Stimulated activated CD4-positive, alpha-beta T cell treated with anti-CD3 and anti-CD28 coated beads, Interleukin-12 subunit alpha, Interleukin-12 subunit beta, amount 100 ng/mL, for 48 hours (primary cell): ENCODE data around the gene SCML1.
"Not testable (repeated sequence)": the region's sequence is repeated elsewhere in the genome, so short reads cannot be mapped to it uniquely, and the experiment has no call there.

ENCODE experiments used
- DNase-seq, 3 donors: peaks; one replicate each; pipeline ENCODE4 v3.0.0-alpha.2; 2020; ENCODE audit warnings: low read depth in 2 of 3, low spot score in 1 of 3

SCML1 gene

DNA sequence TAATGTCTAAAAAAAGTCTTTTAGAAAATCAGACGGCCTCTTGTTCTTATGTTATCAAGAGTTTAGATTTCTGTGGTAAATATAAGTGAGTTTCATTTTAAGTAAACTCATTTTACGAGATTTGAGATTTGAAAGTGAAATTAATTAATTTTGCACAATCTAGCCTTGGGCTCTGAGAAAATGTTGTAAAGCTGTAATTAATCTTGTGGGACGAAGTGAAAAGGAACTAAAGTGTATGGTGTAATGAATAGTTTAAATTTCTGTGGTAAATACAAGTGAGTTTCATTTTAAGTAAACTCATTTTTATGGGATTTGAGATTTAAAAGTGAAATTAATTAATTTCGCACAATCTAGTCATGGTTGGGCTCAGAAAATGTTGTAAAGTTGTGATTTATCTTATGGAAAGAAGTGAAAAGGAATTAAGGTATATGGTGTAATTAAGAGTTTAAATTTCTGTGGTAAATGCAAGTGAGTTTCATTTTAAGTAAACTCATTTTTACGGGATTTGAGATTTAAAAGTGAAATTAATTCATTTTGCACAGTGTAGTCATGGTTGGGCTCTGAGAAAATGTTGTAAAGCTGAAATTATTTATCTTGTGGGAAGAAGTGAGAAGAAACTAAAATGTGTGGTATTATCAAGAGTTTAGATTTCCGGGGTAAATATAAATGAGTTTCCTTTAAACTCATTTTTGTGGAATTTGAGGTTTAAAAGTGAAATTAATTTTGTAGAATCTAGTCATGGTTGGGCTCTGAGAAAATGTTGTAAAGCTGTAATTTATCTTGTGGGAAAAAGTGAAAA lies 1.6 kb downstream of the SCML1 start:
- no peak for DNase-seq

- no peak for DNase-seq
These were observed 3.1 kb downstream of the SCML1 start for GRCh38 chrX:17740137-17741122.

DNA sequence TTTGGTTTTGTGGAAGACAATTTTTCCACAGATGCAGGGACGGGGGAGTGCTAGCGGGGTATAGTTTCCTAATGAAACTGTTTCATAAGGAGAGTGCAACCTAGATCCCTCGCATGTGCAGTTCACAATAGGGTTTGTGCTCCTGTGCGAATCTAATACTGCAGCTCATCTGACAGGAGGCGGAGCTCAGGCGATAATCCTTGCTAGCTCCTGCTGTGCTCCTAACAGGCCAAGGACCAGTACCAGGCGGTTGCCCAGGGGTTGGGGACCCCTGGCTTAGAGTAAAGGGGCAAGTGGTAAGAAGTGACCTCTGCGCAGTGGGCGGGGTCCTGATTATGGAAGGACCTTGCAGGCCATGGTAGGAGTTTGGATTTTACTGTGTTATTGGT lies 3.8 kb downstream of the SCML1 start:
- DNase-seq = no peak

GRCh38 chrX:17743913-17744312 lies 6.6 kb downstream of the SCML1 start:
- DNase-seq = no peak

GRCh38 chrX:17744896-17745523 lies 7.7 kb downstream of the SCML1 start:
- no peak for DNase-seq

DNA sequence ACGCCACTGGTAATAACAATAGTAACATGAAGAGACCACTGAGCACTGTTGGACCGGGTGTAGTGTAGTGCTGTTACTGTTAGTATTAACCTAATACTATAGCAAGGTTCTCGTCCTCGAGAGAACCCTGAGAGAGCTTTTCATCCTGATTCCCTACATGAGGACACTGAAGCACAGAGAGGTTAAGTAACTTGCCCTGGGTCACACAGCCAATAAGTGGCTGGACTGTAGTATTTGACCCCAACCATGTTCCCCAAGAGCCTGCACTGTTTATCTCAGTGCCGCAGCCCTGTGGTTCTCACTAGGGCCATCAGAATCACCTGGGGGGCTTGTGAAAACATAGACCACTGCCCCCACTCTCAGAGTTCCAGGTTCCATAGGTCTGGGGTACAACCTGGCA lies 10.4 kb downstream of the SCML1 start:
- DNase-seq = no peak

DNA sequence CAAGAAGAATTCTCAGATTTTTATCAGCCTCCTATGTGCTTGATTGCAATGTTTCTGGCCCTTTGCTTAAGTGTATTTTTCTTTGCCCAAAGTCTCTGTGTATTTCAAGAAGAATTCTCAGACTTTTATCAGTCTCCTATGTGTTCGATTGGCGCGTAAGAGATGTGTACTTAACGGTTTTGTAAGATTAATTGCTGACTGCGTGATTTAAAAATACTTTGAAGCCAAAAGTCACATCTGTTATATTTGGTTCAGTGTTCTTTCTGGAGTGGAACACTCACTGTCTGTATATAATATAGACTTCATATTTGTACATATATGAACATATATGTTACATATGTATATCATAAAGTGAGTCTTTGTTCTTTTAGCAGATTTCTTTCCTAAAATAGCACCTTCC lies 11.4 kb downstream of the SCML1 start:
- DNase-seq = no peak

DNA sequence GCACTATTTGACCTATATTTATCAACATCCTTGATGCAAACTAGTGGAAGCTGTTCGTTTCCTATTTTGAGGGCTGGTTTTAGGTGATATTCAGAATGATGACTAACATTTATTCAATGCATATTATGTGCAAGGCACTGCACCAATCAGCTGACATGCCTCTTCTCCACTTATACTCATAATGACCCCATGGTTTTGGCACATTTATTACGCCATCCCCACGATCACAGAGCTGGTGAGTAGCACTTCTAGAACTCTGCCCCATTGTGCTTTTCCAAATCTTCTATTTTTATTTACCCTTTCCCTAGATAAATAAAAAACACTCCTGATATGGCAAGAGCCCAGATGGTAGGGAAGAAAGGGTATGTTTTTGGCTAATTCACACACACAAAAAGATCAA lies 13.1 kb downstream of the SCML1 start:
- DNase-seq = no peak

DNA sequence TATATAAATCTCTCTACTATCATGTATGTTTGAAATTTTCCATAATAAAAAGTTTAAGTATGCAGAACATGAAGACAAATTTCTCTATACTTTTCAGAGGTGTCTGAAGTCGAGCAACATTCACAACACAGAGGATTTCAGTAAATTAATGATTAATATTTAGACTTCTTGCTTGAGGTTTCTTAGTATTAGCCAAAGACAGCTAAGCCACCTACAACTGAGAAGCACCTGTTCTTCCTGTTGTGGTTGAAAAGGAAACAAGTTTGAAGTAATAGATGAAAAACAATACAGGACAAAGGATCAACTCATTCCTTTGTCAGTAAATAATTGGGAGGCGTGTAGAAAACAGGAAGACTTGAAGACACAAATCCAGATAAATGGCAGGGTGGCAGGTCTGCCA lies 21.1 kb downstream of the SCML1 start:
- no peak for DNase-seq

DNA sequence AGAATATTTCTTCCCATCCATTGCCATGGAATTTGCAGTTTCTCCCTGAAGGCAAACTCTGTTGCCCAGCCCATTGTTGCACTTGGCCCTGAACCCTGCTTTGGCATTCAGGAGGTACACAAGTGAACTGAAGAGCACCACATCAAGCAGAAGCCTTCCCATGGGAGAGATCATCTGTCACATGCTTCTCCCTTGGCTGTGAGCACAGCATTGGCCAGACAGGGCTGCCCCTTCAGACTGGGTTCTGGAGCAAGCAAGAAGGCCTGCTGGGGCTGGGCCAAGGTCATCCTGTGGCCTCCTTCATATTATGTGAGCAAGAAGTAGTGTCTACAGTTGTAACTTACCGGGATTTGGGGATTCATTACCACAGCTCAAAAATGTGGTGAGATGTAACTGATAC lies 22.7 kb downstream of the SCML1 start:
- no peak for DNase-seq

GRCh38 chrX:17767734-17768133 lies 30.4 kb downstream of the SCML1 start:
- no peak for DNase-seq

GRCh38 chrX:17768997-17769396 lies 31.7 kb downstream of the SCML1 start:
- DNase-seq = no peak

DNA sequence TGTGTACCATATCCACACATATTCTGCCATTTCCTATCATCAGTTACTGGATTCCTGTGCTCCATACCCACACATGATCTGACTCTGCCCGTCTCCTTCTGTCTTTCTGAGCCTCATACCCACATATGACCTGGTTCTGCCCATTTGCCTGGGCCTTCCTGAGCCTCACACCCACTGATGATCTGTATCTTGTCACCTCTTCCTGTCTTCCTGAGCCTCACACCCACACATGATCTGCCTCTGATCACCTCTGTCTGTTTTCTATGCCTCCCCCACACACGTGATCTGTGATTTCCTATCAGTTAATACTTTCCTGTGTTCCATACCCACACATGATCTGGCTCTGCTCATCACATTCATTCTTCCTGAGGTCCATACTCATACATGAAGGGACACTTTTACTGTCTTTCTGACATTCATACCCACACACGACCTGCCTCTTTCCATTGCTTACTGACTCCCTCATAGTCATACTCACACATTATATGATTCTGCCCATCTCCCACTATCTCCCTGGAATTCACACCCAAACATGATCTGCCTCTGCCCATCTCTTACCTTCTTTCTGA lies 32.5 kb downstream of the SCML1 start:
- DNase-seq = peak in 1 of 3 donors; percentile 1

DNA sequence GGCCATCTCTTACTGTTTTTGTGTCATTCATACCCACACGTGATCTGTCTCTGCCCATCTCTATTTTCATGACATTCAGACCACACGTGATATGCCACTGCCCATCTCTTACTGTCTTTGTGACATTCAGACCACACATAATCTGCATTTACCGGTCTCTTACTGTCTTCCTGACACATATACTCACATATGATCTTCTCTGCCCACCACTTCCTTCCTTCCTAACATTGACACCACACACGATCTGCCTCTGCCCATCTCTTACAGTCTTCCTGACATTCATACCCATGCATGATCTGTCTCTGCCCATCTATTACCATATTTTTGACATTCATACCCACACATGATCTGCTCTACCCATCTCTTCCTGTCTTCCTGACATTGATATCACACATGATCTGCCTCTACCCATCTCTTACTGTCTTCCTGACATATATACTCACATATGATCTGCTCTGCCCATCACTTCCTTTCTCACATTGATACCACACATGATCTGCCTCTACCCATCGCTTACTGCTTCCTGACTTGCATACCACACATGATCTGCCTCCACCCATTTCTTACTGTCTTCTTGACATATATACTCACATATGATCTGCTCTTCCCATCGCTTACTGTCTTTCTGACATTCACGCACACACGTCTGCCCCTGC lies 36.1 kb downstream of the SCML1 start:
- DNase-seq = no peak

DNA sequence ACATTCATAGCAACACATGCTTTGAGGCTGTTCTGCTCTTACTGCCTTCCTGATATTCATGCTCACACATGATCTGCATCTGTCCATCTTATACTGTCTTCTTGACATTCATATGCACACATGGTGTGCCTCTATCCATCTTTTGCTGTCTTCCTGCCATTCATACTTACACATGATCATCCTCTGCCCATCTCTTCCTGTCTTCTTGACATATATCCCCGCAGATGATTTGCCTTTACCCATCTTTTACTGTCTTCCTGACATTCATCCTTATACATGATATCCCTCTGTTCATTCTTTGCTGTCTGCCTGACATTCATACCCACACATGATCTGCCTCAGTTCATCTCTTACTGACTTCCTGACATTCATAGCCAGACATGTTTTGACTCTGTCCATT lies 36.8 kb downstream of the SCML1 start:
- DNase-seq = no peak

DNA sequence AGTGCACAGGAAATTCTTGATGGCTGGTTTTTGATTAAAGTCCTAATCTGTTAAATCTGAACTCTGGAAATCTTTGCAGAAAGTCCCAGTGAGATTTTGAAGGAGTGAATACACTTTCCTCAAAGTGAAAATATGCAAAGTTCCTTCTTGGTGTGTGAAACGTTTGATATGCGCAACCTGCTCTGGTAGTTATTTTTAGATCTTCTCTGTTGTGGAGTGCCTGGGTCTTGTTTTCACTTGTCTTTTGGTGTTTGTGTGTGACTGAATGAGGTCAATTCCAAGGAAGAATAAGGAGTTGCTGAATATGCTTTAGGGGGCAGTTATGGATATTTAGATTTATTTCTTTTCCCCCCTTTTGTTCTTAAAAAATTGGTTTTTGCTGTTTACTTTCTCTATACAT lies 41.7 kb downstream of the SCML1 start:
- DNase-seq = no peak

DNA sequence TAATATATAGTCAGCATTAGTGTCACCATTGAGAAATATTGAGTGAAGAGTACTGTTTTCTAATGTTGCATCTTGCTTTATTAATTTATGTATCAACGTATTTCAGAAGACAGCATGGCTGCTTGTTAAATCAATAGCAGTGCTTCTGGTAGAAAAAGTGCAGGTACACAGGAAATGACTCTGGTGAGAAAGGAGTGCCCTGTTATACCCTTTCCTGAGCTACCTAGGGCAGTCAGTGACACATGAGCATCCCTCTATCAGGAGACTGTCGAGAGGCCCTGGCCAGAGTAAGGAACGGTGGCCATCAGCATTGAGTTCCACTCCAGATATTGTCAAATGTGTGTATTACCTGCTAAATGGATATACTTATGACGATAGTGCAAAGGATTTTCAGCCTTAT lies 42.1 kb downstream of the SCML1 start:
- no peak for DNase-seq

DNA sequence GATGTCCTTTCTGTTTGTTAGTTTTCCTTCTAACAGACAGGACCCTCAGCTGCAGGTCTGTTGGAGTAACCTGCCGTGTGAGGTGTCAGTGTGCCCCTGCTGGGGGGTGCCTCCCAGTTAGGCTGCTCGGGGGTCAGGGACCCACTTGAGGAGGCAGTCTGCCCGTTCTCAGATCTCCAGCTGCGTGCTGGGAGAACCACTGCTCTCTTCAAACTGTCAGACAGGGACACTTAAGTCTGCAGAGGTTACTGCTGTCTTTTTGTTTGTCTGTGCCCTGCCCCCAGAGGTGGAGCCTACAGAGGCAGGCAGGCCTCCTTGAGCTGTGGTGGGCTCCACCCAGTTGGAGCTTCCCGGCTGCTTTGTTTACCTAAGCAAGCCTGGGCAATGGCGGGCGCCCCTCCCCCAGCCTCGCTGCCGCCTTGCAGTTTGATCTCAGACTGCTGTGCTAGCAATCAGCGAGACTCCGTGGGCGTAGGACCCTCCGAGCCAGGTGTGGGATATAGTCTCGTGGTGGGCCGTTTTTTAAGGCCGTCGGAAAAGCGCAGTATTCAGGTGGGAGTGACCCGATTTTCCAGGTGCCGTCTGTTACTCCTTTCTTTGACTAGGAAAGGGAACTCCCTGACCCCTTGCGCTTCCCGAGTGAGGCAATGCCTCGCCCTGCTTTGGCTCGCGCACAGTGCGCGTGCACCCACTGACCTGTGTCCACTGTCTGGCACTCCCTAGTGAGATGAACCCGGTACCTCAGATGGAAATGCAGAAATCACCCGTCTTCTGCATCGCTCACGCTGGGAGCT lies 49.5 kb downstream of the SCML1 start:
- DNase-seq = not testable (repeated sequence)

GRCh38 chrX:17787557-17787956 lies 50.3 kb downstream of the SCML1 start:
- DNase-seq = no peak

GRCh38 chrX:17788439-17788838 lies 51.1 kb downstream of the SCML1 start:
- DNase-seq = peak; percentile 4 to 29 (median 21)
